ENCODE data around the gene SECISBP2.

GRCh38 chr9:89384783-89385182, 66.5 kb downstream of the SECISBP2 start:
- TF ChIP-seq CTCF (IDR thresholded peaks at IDR 0.05; ENCODE audit: low read depth, low read length) (no peak), POLR2A (IDR thresholded peaks at IDR 0.05; ENCODE audit: extremely low read depth, insufficient read length) (no peak), MAX (IDR thresholded peaks at IDR 0.05; ENCODE audit: low read depth, low read length) (no peak)

All from NB4 (cell line).